ENCODE results near the gene ARL6IP6. TPM values are rescaled to one million over a fixed set of nuclear protein-coding genes. Genes with fewer than 3 reads are reported as not detected.
"Not testable (repeated sequence)": the region's sequence is repeated elsewhere in the genome, so short reads cannot be mapped to it uniquely, and the experiment has no call there.

The ARL6IP6 gene
- total and polyA plus RNA-seq, 2 donors (not counting 1 experiment from before 2014, with no cell fraction given), result 19.0 to 53.9 TPM

DNA sequence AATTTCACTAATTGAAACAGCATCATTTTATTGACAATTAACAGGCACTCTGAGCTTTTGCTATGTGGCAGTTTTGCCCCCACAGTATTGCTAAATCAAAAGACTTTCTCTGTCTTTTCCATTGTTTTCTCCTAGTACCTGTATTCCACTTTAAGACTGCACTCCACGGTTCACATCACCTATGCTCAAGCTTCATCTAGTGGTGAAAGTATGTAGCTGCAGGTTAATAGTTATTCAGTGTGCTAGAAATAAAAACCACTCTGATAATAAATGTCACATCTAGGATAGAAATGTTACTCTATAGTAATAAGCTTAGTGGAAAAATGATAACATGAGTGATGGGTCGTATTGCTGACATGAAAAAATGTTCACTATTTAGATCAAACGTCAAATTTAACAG is 24.6 kb downstream of the ARL6IP6 start:
- no peak overlapping the region for H3K27ac ChIP-seq (ENCODE audit: insufficient read depth, low read length)
- TF ChIP-seq CTCF (conservative IDR thresholded peaks at IDR 0.05 in 1 of 2, IDR thresholded peaks at IDR 0.05 in 1 of 2; ENCODE audit: low read depth in 1 of 2, low read length in 2 of 2) (peak; percentile 42 to 50), EZH2 (IDR thresholded peaks at IDR 0.05; ENCODE audit: low read length, missing control alignments) (no peak)
- H2AFZ ChIP-seq (ENCODE audit: low read length), result no peak overlapping the region
- H3K36me3 ChIP-seq (ENCODE audit: control insufficient read depth, insufficient read depth, low read length), result no peaks in the 10 kb centered on the region
- H3K4me2 ChIP-seq (ENCODE audit: extremely low read depth, insufficient read depth, low read length), result no peak overlapping the region
- no peak overlapping the region for H3K9ac ChIP-seq (ENCODE audit: insufficient read depth, low read length)
- H4K20me1 ChIP-seq (ENCODE audit: control insufficient read depth, extremely low read depth, insufficient read depth, low read length), result no peaks in the 10 kb centered on the region
- H3K4me3 ChIP-seq (replicated peaks in 1 of 4; ENCODE audit: control extremely low read depth in 1 of 4, insufficient read depth in 1 of 4, low read depth in 3 of 4, low read length in 4 of 4), result no peak overlapping the region
- H3K79me2 ChIP-seq (ENCODE audit: control insufficient read depth, insufficient read depth, low read length), result no peaks in the 10 kb centered on the region
- H3K4me1 ChIP-seq (ENCODE audit: control insufficient read depth, extremely low read depth, insufficient read depth, low read length), result no peaks in the 10 kb centered on the region
- H3K27me3 ChIP-seq (ENCODE audit: control insufficient read depth, insufficient read depth, low read length), result no peaks in the 10 kb centered on the region
- no peak for DNase-seq (ENCODE audit: low read depth in 2 of 2)
- no peaks in the 10 kb centered on the region for H3K9me3 ChIP-seq (ENCODE audit: control insufficient read depth, insufficient read depth, low read depth, low read length)

- H3K36me3 ChIP-seq (ENCODE audit: control insufficient read depth, insufficient read depth, low read length); H3K4me1 ChIP-seq (ENCODE audit: control insufficient read depth, extremely low read depth, insufficient read depth, low read length); H2AFZ ChIP-seq (ENCODE audit: low read length); H3K4me2 ChIP-seq (ENCODE audit: extremely low read depth, insufficient read depth, low read length); H3K9me3 ChIP-seq (ENCODE audit: control insufficient read depth, insufficient read depth, low read depth, low read length); H3K9ac ChIP-seq (ENCODE audit: insufficient read depth, low read length); H3K79me2 ChIP-seq (ENCODE audit: control insufficient read depth, insufficient read depth, low read length); H3K27ac ChIP-seq (ENCODE audit: insufficient read depth, low read length); H3K27me3 ChIP-seq (ENCODE audit: control insufficient read depth, insufficient read depth, low read length); H4K20me1 ChIP-seq (ENCODE audit: control insufficient read depth, extremely low read depth, insufficient read depth, low read length); H3K4me3 ChIP-seq (replicated peaks in 1 of 4; ENCODE audit: control extremely low read depth in 1 of 4, insufficient read depth in 1 of 4, low read depth in 3 of 4, low read length in 4 of 4): not testable (repeated sequence)
- DNase-seq (ENCODE audit: low read depth in 2 of 2), result peak; percentile 25 to 58
These were observed 29.3 kb downstream of the ARL6IP6 start for GRCh38 chr2:152747751-152748150.

- no peak overlapping the region for H3K27ac ChIP-seq (ENCODE audit: insufficient read depth, low read length)
- H3K9ac ChIP-seq (ENCODE audit: insufficient read depth, low read length), result no peak overlapping the region
- H3K9me3 ChIP-seq (ENCODE audit: control insufficient read depth, insufficient read depth, low read depth, low read length), result no peaks in the 10 kb centered on the region
- no peaks in the 10 kb centered on the region for H3K36me3 ChIP-seq (ENCODE audit: control insufficient read depth, insufficient read depth, low read length)
- no peak overlapping the region for H3K4me3 ChIP-seq (replicated peaks in 1 of 4; ENCODE audit: control extremely low read depth in 1 of 4, insufficient read depth in 1 of 4, low read depth in 3 of 4, low read length in 4 of 4)
- H4K20me1 ChIP-seq (ENCODE audit: control insufficient read depth, extremely low read depth, insufficient read depth, low read length), result no peaks in the 10 kb centered on the region
- DNase-seq (ENCODE audit: low read depth in 2 of 2), result peak in 1 of 2 donors; percentile 6
- no peaks in the 10 kb centered on the region for H3K79me2 ChIP-seq (ENCODE audit: control insufficient read depth, insufficient read depth, low read length)
- TF ChIP-seq EZH2 (IDR thresholded peaks at IDR 0.05; ENCODE audit: low read length, missing control alignments), result no peak
- TF ChIP-seq CTCF (conservative IDR thresholded peaks at IDR 0.05 in 1 of 2, IDR thresholded peaks at IDR 0.05 in 1 of 2; ENCODE audit: low read depth in 1 of 2, low read length in 2 of 2), result peak; percentile 18 to 32
- H2AFZ ChIP-seq (ENCODE audit: low read length), result no peak overlapping the region
- H3K27me3 ChIP-seq (ENCODE audit: control insufficient read depth, insufficient read depth, low read length), result no peaks in the 10 kb centered on the region
- H3K4me2 ChIP-seq (ENCODE audit: extremely low read depth, insufficient read depth, low read length), result no peak overlapping the region
- no peaks in the 10 kb centered on the region for H3K4me1 ChIP-seq (ENCODE audit: control insufficient read depth, extremely low read depth, insufficient read depth, low read length)
These were observed 36.6 kb downstream of the ARL6IP6 start for GRCh38 chr2:152755029-152755428.
